Activated CD4-positive, alpha-beta T cell treated with anti-CD3 and anti-CD28 coated beads, Interleukin-2, amount 50 U/mL, for 24 hours (primary cell): ENCODE results near the gene ARL13B.
A peak's percentile ranks its signal among the peaks of the same experiment; 100 is the strongest.
"Not testable (repeated sequence)": the region's sequence is repeated elsewhere in the genome, so short reads cannot be mapped to it uniquely, and the experiment has no call there.

ENCODE experiments used
- DNase-seq, 2 donors: peaks; one replicate each; pipeline ENCODE4 v3.0.0-alpha.2; 2020; ENCODE audit warnings: low read depth in 1 of 2, low spot score in 1 of 2

The ARL13B gene

DNA sequence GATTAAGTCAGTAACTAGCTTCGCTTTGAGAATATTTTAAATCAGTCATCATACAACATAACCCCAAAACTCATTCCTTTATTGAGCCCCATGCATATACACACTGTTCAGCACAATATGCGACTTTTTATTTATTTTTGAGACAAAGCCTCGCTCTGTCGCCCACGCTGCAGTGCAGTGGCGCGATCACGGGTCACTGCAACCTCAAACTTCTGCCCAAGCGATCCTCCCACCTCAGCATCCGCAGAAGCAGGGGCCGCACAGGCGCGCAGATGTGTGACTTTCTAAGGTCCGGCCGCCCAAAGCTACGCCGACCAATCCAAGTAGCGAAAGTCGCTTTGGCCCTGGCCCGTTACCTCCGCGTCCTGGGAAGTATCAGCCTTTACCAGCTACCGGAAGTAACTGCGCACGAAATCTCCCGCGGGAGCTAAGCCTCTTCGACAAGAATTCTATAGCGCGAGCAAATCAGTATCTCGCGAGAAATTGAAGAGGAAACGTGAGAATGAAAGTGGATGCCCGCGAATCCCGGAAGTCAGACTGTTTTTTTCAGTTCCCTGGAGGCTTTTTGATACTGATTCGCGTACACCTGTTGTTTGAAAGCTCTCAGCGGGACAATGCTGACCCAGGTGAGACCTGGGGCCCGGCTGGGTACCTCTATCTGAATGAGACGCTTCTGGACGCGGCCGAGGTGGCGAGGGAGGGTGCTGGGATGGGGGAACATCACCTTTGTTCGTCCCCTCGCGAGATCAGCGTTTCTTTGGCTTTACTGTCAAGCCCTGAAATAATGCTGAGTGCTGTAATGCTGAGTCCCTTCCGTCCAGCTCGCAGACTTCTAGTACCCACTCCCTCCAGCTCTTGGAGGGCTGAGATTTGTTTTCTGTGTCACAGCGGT is 82.8 kb downstream of the ARL13B start, which contains the start of the genes DHFR2 and NSUN3:
TSS of gene DHFR2 (minus strand) at position 404 of the 892 bp plus-strand sequence. CDS start 1,405 bp downstream, outside the sequence.
TSS of gene NSUN3 (plus strand) at position 549 of the 892 bp plus-strand sequence. CDS start at position 615, 66 bp downstream.
- DNase-seq = peak; percentile 61 to 86

DNA sequence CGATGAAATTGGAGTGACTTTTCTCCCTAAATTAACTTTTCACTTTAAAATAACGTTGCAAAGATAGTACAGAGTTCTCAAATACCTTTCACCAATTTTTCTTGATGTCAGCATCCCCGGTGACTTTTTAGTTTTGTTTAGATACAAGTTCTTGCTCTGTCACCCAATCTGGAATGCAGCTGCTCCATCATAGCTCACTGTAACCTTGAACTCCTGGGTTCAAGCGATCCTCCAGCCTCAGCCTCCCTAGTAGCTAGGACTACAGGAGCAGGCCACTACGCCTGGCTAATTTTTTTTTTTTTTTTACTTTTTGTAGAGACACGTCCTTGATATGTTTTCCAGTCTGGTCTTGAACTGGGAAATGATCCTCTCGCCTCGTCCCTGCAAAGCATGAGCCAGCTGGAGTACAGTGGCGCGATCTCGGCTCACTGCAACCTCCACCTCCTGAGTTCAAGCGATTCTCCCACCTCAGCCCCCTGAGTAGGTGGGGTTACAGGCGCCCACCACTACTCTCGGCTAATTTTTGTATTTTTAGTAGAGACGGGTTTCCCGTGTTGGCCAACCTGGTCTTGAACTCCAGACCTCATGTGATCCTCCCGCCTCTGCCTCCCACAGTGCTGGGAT is 83.7 kb downstream of the ARL13B start:
- no peak for DNase-seq

DNA sequence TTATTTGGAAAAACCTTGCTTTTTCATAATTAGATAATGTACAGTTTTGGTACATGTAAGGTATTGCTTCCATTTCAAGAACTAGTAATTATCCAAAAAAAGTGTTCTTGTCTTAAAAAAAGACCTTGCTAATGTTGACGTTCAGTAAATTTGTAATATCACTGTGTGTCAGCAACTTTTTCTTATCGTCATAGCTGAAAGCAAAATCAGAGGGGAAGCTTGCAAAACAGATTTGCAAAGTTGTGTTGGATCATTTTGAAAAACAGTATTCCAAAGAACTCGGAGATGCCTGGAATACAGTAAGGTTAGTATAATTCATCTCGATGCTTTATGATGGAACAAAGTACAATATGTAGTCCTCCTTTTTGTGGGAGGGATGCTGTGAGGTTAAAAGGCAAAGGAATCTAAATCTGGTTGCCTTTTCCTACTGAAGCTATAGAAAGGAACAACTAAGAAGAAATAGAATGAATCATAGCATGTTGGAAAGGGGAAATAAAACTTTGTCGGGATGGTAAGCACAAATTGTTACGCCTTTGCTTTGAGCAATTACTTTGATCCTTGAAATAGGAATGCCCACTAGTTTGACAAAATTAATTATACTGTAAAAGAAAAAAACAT is 84.4 kb downstream of the ARL13B start:
- no peak for DNase-seq

DNA sequence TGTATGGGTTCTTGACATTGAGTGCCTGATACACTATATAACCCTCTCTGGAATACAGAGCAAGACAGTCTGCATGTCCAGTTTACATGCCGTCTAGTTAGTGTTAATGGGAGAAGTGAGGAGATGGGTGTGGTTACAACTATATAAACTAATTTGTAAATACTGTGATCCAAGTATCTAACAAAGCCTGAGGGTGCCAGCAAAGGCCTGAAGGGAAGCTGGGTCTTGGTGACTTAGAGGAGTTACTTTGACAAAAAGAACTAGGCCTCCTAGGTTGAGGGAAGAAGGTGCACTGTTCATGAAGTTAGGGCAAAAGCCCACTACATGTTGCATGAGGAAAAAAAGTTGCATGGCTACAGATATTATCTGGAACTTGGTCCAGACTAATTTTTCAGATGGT is 85.2 kb downstream of the ARL13B start:
- DNase-seq = no peak

DNA sequence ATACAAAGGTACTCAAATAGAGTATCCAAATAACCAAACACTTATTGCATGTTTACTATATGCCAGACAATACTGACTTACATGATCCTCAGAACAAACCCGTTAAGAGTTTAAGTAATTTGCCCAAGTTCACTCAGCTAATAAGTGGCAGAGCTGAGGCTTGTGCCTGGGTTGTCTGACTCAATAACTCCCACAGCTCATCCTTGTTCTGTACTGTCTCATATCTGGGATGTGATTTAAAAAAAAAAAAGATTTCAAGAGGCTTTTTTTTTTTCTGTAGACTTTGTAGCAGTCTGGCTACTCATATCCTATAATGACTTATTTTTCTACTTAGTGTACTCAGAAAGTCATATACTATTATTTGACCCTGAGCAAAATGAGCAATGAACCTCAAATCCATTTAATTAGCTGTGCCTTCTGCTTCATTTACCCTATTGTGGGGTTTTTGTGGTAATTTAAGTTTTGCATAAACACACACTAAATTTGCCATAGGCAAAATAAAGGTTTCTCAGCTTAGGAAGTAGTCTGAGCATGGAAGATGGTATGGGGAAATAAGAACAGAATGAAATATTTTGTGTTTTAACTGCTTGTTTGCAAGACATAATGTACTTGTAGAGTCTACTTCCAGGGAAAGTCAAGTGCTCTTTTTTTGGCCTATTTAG is 86.0 kb downstream of the ARL13B start:
- no peak for DNase-seq

DNA sequence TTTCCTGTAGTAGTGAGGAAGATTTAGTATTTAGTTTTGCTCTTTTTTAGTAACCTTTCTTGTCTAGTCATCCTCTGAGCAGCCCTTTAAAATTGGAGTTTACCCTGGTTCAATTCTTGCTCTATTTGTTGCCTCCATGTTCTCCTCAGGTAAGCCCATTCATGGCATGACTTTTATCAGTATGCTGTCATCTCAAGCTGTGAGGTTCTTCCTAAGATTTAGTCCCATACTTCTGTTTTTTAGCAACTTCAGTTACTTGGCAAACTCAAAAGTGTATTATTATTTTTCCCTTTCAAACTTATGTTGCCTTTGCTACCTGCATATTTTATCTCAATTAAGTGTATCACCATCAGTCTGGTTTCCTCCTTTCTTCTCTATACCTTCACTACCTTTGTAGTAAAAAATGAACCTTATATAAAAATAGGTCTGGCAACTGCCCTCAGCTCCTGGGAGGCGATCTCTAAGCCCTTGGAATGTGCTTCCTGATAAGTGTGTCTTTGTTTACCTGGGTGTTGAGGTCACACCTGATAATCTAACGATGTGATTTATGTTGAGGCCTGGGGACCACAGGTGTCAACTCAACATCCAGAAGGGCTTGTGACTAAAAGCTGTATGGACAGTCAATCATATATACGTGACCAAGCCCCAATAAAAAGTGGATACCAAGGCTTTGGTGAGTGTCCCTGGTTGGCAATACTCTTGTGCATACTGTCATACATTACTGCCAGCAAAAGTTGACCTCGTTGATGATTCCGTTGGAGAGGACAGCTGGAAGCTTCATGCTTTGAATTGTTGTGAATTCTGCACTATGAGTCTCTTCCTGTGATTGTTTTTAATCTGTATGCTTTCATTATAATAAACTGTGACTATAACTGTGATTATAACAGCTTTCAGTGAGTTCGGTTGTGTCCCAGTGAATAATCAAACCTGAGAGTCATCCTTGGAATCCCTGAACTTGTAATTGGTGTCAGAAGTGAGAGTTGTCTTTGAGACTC is 86.8 kb downstream of the ARL13B start:
- DNase-seq = no peak

DNA sequence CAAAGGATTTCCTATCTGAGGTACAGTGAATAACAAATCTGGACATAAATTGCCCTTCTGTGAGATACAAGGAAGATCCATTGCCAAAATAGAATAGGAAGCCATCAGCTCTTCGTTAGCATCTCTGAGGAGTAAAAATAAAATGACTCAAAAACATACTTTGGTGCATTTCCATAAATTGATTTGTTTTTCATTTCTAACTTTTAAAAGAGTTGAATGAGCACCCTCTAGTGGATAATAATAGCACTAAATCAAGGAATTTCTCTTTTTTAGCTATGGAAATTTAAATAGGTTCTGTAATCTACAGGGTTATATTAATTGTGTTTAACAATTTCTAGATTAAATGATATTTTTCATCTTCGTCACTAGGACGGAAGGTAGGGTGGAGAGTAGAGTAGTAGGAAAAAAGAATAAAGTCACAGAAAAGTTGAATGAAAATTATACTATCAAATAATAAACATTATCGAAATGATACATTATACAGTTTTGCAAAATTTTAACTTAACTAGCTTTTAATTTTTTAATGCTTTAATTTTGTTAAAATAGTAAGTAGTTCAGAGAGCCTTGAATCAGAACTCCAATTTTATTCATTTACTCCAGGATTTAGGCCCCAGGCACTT is 89.3 kb downstream of the ARL13B start:
- no peak for DNase-seq

DNA sequence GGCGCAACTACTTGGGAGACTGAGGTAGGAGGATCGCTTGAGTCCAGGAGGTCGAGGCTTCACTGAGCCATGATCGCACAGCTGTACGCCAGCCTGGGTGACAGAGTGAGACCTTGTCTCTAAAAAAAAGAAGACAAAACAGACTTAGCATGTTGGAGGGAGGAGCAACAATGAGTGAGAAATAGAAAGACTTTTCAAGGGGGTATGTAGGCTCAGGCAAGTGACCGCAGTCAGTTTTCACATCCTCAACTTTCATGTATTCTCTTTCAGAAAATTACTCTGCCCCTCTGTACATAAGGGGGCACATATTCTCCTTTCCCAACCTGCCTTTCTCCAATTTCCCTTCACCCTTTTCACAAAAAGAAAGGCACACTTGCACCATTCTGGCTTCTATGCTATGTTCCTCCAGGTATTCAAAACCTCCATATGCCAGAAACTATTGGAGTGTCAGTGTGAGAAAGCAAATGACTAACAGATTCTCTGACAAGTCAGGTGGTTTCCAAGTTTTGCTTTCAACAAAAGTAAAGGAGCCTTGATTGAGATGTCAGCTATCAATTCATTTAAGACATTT is 90.5 kb downstream of the ARL13B start:
- no peak for DNase-seq

DNA sequence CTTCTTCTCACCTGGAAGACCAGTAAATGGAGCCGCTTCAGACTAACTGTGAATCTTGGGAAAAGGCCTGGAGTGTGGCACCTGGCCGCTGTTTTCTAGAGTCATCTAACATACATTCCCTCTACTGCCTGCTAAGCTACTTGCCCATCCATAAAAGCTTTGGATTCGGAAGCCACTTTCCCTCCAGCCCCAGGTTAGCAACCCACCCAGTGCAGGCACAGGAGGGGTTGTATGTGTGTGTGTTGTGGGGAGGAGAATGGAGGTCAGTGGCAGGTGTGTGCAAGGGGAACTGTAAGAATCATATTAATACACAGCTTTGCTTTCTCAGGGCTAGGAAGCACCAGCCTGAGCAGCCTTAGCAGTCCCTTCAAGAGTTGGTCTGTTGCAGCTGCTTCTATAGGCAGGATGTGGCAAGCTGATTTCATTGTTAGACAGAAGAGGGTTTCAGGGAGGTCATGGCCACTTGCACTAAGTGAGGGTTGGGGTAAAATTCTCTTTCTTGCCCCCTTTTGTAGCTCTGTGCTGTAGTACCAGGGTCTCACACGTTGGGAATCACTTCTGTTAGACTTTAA is 91.8 kb downstream of the ARL13B start:
- no peak for DNase-seq

DNA sequence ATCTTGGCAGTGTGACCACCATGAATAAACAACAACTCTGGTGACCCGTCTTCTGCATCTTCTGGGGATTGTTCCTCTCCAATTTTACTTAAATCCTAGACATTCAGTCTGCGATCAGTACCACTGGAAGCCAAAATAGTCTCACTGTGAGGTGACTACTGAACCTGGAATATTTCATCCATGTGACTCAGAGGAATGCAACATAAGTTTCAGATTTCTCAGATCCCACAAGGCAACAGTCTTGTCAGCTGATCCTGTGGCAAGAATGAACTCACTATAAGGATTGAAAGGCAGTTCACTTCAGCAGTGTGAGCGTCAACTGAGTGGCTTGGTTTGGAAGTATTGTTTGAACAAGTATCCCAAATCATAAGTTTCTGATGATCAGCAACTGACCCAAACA is 96.1 kb downstream of the ARL13B start:
- DNase-seq = no peak

DNA sequence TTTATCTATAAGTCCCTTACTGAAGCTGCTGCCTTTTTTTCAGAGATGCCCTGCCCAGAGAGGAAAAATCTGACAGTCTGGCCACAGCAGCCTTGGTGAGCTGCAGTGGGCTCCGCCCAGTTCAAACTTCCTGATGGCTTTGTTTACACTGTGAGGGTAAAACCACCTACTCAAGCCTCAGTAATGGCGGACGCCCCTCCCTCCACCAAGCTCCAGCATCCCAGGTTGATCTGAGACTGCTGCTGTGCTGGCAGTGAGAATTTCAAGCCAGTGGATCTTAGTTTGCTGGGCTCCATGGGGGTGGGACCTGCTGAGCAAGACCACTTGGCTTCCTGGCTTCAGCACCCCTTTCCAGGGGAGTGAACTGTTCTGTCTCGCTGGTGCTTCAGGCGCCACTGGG is 100.6 kb downstream of the ARL13B start:
- DNase-seq = not testable (repeated sequence)

DNA sequence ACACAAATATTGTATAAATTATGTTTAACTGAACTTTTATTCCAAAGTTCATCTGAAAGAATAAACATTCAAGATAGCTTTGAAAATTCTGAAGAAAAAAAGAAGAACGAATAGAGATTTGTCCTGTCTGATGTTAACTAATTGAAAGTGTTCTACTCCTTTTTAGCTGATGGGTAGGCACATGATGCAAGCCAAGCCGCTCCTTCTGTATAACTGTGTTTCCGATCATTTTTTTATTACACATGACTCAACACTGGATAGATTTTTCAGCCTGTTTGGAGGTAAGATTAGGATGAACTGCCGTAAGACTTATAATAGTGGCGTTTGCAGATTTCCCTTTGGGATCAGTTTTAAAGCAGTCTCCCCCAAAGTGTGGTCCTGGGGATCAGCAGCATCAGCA is 101.9 kb downstream of the ARL13B start:
- DNase-seq = no peak

DNA sequence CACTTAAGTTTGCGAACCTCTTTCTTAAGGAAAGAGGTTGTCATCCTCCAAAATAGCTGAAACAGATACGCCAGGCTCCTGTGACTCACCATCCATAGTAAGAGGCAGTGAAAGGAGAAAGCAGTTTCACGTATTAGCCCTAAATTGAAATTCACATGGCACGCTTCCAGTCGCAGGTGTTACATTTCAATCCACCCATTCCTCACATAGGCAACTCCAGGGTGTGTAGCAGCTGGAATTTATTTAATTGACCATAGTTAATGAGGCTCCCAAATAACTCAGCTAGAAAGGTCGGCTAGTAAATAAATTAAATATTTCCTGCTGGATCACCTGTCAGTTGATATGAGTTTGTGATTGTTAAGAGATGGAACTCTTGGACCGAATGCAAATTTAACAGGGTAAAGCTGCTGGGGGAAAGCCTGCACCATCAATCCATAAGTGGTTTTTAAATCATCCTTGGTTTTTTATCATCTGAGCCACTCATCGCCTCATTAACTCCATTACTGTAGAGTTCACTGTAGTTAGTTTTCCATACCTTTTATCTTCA is 102.5 kb downstream of the ARL13B start:
- DNase-seq = no peak

DNA sequence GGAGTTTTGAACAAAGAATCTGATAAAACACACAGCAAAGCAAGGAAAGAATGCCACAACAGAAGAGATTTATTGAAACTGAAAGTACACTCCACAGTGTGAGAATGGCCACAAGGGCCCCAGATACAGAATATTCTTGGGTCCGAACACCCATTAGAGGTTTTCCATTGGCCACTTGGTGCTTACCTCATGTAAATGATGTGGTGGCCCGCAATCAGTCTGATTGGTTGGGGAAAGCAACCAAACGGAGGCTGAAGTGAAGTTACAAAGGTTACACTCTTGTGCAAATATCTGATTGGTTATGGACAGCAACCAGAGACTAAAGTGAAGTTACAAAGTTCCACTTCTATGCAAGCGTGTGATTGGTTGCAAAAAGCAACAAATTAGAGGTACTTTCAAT is 103.3 kb downstream of the ARL13B start:
- DNase-seq = no peak

DNA sequence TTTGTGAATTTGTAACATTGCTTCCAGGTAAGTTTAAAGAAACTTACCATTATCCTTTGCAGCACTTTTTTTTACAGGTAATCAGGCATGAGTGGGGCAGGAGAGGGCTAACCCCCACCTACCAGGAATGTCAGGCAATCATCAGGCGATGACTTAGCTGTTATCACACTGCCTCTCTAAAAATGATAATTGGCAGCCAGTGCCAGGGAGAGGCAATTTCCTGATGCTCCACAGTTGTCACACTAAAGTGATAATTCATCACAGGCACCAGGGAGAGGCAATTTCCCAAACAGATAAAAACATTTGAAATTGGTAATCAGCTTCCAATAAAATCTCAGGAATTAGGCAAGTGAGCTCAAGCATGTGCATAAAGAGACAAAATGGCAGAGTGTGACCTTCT is 109.2 kb downstream of the ARL13B start:
- no peak for DNase-seq

DNA sequence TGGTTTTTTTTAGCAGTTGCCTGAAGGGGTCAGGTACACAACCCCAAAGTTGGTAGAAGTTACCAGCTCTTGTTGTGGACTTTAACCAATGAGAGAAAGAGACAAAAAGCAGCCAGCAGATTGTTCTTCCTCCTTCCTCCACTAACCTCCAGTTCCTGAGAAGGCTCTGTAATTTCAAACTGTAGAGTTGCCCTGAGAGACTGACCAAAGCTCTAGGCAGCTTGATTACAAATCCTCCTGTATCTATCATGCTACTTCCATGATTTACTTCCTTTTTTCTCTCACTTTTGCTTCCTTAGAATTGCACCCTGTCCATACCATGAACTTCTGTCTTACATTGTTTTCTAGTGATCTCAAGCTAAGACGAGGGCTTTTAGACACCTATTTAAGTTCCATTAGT is 112.1 kb downstream of the ARL13B start:
- no peak for DNase-seq

DNA sequence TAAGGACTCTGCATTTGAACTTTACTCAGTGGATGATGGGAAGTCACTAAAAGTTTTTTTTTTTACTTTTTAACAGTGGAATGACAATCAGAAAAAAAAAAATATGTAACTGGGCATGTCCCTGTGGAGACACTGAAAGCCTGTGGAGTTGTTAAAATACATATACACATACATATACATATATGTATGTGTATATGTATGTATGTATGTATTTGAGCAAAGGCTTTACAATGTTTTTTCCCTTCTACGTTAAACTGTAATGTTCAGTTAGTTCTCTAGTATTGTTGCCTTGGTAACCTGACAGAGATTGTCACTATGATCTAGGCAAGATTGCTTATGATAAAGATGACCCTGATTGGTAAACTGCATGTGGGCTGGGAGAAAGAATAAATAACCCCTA is 113.2 kb downstream of the ARL13B start:
- DNase-seq = no peak

DNA sequence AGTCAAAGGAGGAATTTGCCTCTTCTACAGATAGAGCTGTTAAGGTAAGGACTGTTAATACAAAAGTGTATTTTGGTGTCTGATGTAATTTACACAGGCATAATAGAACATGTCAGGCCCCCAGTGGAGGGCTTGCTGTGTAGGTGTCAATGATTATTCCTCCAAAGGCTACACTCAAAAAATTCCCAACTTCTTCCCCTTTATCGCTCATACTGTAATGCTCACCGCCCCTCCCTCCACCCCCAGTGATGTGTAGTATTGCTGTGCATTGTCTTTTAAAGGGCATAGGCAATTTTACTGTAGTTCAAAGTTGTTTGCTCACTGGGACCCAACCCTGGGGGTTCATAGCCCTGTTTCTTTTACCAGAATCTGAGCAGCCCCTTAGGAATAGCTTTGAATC is 115.2 kb downstream of the ARL13B start:
- no peak for DNase-seq

DNA sequence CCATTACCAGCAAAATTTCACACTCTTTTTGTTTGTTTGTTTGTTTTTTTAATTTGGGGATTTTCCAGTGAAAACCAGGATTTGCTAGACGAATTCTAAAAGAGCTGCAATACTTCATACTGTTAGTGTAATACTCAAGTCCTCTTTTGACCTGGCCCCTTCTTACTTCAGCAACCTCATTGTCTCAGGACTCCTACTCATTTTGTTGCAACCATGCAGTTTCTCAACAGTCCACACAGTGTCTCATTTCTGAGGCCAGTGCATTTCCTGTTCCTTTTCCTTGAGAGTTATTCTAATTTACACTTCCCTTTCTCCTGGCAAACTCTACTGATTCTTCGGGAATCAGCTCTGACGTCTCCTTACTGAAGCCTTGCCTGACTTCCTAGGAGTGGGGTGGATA is 118.5 kb downstream of the ARL13B start:
- no peak for DNase-seq
